ENCODE results near the gene ARMC5.

GRCh38 chr16:31429796-31430195 lies 29.5 kb upstream of the ARMC5 start:
- no peak for TF ChIP-seq CTCF (IDR thresholded peaks at IDR 0.05)
- no peak for TF ChIP-seq POLR2A (IDR thresholded peaks at IDR 0.05; ENCODE audit: low read depth)
- no peak for TF ChIP-seq POLR2AphosphoS5 (IDR thresholded peaks at IDR 0.05)

Data from esophagus muscularis mucosa (tissue), 3 donors.